ENCODE measurements around the gene RAB3IP. TPM values are rescaled to one million over a fixed set of nuclear protein-coding genes. Genes with fewer than 3 reads are reported as not detected.
"Not testable (repeated sequence)": the region's sequence is repeated elsewhere in the genome, so short reads cannot be mapped to it uniquely, and the experiment has no call there.

Gene RAB3IP
- total and polyA plus RNA-seq, 3 experiments from 2014 or later = 33.8 to 39.7 (median 34.0) TPM

DNA sequence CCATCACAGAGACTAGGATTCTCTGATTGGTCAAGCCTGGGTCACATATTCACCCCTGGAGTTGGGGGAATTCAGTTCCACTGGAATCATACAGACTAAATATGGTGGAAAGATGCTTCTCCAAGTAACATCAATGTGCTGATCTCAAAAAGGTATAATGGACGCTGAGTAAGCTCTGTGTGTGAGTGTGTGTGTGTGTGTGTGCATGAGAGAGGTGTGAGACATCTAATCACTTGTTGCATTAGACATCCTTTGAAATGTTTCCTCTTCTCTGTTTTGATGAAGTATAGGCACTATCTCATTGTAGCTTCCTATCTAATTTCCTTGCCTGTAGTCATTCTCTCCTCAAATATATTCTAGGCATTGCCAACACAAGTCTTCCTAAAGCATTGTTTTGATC, 5.0 kb upstream of the RAB3IP start:
- POLR2A ChIA-PET = no interaction called here
- no peaks in the 10 kb centered on the region for H3K27me3 ChIP-seq (ENCODE audit: insufficient read depth, low read length, poor library complexity, severe bottlenecking)
- CTCF ChIA-PET = no interaction called here
- no peaks in the 10 kb centered on the region for H3K36me3 ChIP-seq (ENCODE audit: insufficient read depth, low read length)
- H3K27ac Mint-ChIP-seq = no peak overlapping the region
- H3K9me3 ChIP-seq (ENCODE audit: low read length) = no peaks in the 10 kb centered on the region
- H3K4me3 ChIP-seq (ENCODE audit: low read length) = no peak overlapping the region
- H3K9me3 Mint-ChIP-seq = no peaks in the 10 kb centered on the region
- peaks cover 2 to 5% (median 4%) of the 10 kb centered on the region in 3 donors for H3K4me1 Mint-ChIP-seq
- no peak overlapping the region for H3K4me3 Mint-ChIP-seq
- peaks cover 0 to 2% of the 10 kb centered on the region in 2 donors for H3K27me3 Mint-ChIP-seq
- no peaks in the 10 kb centered on the region for H3K36me3 Mint-ChIP-seq
- no peak for DNase-seq
- no peak overlapping the region for H3K27ac ChIP-seq (ENCODE audit: low read depth, low read length)
- H3K4me1 ChIP-seq (ENCODE audit: insufficient read depth, low read length) = peaks cover 3% of the 10 kb centered on the region

DNA sequence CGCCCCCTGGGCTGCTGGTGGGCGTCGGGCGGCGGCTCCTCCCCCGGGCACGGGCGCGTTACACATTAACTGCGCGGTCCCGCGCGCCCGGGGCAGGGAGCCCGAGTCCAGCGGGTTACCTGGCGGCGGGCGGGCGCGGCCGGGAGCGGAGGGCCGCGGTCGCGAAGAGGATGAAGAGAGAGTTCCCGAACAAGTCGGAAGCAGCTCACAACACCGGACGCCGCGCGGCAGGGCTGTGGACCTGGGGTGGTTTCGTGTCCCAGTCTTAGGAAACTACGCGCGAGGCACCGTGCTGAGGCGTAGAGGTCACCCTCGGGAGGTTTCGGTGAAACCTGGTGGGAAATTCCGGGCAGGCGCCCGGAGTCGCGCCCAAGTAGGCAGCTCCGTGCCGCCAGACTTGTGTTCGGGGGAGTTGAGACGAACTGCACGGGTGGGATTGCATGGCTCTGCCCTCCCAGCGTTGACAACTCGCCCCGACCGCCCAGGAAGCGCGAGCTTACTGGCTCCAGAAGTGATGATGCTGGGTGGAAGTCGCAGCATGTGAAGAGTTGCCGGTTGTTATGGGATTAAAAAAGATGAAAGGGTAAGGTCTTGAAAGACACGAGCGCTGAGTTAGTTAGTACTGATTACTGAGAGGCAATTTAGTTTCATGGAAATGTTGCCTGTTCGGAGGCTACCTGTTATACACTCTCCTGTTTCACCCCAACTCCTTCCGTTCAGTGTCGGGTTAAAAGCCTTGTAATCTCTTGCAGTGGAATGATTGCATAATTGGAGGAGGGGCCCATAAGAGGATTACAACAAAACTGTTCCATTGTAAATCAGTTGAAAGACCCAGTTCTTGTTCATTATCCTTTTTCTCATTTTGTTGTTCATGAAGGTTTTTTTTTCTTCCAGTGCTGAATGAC, 879 bp downstream of the RAB3IP start:
- H3K27me3 ChIP-seq (ENCODE audit: insufficient read depth, low read length, poor library complexity, severe bottlenecking) = no peaks in the 10 kb centered on the region
- Mint-ChIP-seq H3K36me3 (peaks cover 0 to 4% (median 0%) of the 10 kb centered on the region in 3 donors), H3K4me3 (peak overlapping the region; percentile 85 to 93 (median 90)), H3K9me3 (no peaks in the 10 kb centered on the region), H3K27me3 (no peaks in the 10 kb centered on the region), H3K27ac (peak overlapping the region; percentile 47 to 95 (median 84)), H3K4me1 (peaks cover 13 to 32% (median 31%) of the 10 kb centered on the region in 3 donors)
- ChIA-PET CTCF (interaction anchor here (0.8 to 2.0 kb wide), 2 partner anchors 12 to 32 kb away, joined by 3 to 5 read pairs; no protein-coding TSS in a partner anchor), POLR2A (interaction anchor here (0.6 to 1.1 kb wide), 4 partner anchors 10 to 583 kb away, joined by 3 to 4 read pairs (median 3); no protein-coding TSS in a partner anchor)
- H3K36me3 ChIP-seq (ENCODE audit: insufficient read depth, low read length) = no peaks in the 10 kb centered on the region
- peak overlapping the region; percentile 44 for H3K27ac ChIP-seq (ENCODE audit: low read depth, low read length)
- peak; percentile 55 to 83 (median 73) for DNase-seq
- H3K9me3 ChIP-seq (ENCODE audit: low read length) = no peaks in the 10 kb centered on the region
- H3K4me3 ChIP-seq (ENCODE audit: low read length) = peak overlapping the region; percentile 78
- peaks cover 10% of the 10 kb centered on the region for H3K4me1 ChIP-seq (ENCODE audit: insufficient read depth, low read length)

DNA sequence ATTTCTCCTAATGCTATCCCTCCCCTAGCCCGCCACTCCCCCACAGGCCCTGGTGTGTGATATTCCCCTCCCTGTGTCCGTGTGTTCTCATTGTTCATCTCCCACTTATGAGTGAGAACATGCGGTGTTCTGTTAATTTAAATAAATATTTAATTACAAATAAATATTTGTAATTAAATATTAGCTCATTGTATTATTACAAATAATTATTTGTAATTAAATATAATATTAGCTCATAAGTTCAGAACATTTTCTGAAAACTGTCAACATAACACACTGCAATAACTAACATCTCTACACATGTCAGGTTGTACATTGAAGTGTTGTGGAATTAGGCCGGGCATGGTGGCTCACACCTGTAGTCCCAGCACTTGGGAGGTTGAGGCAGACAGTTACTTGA, 5.4 kb downstream of the RAB3IP start:
- Histone ChIP-seq H3K9me3 (ENCODE audit: low read length) (no peaks in the 10 kb centered on the region), H3K4me1 (ENCODE audit: insufficient read depth, low read length) (peaks cover 7% of the 10 kb centered on the region), H3K27ac (ENCODE audit: low read depth, low read length) (no peak overlapping the region), H3K27me3 (ENCODE audit: insufficient read depth, low read length, poor library complexity, severe bottlenecking) (no peaks in the 10 kb centered on the region), H3K36me3 (ENCODE audit: insufficient read depth, low read length) (no peaks in the 10 kb centered on the region), H3K4me3 (ENCODE audit: low read length) (no peak overlapping the region)
- Mint-ChIP-seq H3K9me3 (no peaks in the 10 kb centered on the region), H3K4me3 (no peak overlapping the region), H3K36me3 (peaks cover 0 to 5% (median 3%) of the 10 kb centered on the region in 3 donors), H3K27ac (no peak overlapping the region), H3K27me3 (no peaks in the 10 kb centered on the region), H3K4me1 (peaks cover 11 to 31% (median 28%) of the 10 kb centered on the region in 3 donors)
- no peak for DNase-seq
- CTCF ChIA-PET = no interaction called here
- POLR2A ChIA-PET = no interaction called here

DNA sequence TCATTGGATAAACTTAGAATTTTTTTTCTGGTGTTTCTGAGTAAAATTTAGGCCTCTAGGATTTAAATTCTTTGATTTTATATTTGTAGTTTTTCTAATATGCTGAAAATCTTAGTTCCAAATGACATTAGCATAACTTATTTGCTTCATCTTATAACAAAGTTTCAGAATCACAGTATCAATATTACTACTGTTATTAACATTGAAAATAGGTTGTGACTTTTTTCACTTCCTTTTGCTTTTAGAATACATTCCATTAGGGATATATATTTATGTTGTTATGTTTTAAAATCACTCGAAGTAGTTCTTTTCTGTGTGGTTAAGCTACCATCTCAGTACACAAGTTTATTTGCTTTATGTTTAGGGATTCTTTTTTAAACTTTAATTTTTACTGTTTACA, 12.8 kb downstream of the RAB3IP start:
- Mint-ChIP-seq H3K4me1 (peaks cover 8 to 18% (median 17%) of the 10 kb centered on the region in 3 donors), H3K4me3 (no peak overlapping the region), H3K9me3 (no peaks in the 10 kb centered on the region), H3K36me3 (peaks cover 3 to 13% (median 7%) of the 10 kb centered on the region in 3 donors), H3K27ac (no peak overlapping the region), H3K27me3 (no peaks in the 10 kb centered on the region)
- Histone ChIP-seq H3K4me3 (ENCODE audit: low read length) (no peak overlapping the region), H3K27ac (ENCODE audit: low read depth, low read length) (no peak overlapping the region), H3K4me1 (ENCODE audit: insufficient read depth, low read length) (no peaks in the 10 kb centered on the region), H3K9me3 (ENCODE audit: low read length) (no peaks in the 10 kb centered on the region), H3K36me3 (ENCODE audit: insufficient read depth, low read length) (no peaks in the 10 kb centered on the region), H3K27me3 (ENCODE audit: insufficient read depth, low read length, poor library complexity, severe bottlenecking) (no peaks in the 10 kb centered on the region)
- DNase-seq = no peak
- CTCF ChIA-PET = interaction anchor here (0.7 kb wide), 2 partner anchors 13 to 1125 kb away, joined by 3 read pairs; no protein-coding TSS in a partner anchor
- POLR2A ChIA-PET = no interaction called here

DNA sequence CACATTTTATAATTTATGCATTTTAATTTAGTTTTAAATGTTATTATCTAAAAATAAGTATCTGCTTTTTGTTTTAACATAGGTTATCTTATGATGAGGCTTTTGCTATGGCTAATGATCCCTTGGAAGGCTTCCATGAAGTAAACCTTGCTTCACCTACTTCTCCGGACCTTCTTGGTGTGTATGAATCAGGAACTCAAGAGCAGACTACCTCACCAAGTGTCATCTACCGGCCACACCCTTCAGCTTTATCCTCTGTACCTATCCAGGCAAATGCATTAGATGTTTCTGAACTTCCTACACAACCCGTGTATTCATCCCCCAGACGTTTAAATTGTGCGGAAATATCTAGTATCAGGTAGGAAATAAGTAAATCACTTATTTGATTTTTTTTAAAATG, 16.6 kb downstream of the RAB3IP start:
- CTCF ChIA-PET = no interaction called here
- H3K27me3 Mint-ChIP-seq = no peaks in the 10 kb centered on the region
- H3K27ac Mint-ChIP-seq = no peak overlapping the region
- H3K4me1 Mint-ChIP-seq = peaks cover 10 to 29% (median 20%) of the 10 kb centered on the region in 3 donors
- H3K36me3 Mint-ChIP-seq = peaks cover 24 to 36% (median 26%) of the 10 kb centered on the region in 3 donors
- no peaks in the 10 kb centered on the region for H3K36me3 ChIP-seq (ENCODE audit: insufficient read depth, low read length)
- DNase-seq = no peak
- H3K27ac ChIP-seq (ENCODE audit: low read depth, low read length) = no peak overlapping the region
- no peak overlapping the region for H3K4me3 Mint-ChIP-seq
- H3K4me3 ChIP-seq (ENCODE audit: low read length) = no peak overlapping the region
- H3K9me3 ChIP-seq (ENCODE audit: low read length) = no peaks in the 10 kb centered on the region
- H3K4me1 ChIP-seq (ENCODE audit: insufficient read depth, low read length) = no peaks in the 10 kb centered on the region
- peaks cover 0 to 4% (median 3%) of the 10 kb centered on the region in 5 donors for H3K9me3 Mint-ChIP-seq
- POLR2A ChIA-PET = no interaction called here
- no peaks in the 10 kb centered on the region for H3K27me3 ChIP-seq (ENCODE audit: insufficient read depth, low read length, poor library complexity, severe bottlenecking)

DNA sequence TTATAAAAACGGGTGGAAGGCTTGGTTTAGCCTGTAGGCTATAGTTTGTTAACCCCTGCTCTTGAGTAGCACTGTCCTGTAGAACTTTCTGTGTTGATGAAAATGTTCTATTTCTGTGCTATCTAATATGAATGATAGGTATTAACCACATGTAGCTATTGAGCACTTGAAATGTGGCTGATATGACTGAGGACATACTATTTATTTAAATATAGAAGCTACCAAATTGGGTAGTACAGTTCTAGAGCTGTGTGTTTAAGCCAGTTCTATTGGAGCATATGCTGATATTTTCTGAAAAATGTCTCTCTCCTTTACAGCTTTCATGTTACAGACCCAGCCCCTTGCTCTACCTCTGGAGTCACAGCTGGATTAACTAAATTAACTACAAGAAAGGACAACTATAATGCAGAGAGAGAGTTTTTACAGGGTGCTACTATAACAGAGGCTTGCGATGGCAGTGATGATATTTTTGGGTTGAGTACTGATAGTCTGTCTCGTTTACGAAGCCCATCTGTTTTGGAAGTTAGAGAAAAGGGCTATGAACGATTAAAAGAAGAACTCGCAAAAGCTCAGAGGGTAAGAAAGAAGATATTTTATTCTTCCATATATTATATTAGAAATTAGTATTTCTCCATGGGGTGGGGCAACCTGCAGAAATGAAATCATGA, 17.6 kb downstream of the RAB3IP start:
- POLR2A ChIA-PET = no interaction called here
- Mint-ChIP-seq H3K27me3 (no peaks in the 10 kb centered on the region), H3K4me1 (peaks cover 9 to 37% (median 17%) of the 10 kb centered on the region in 3 donors), H3K4me3 (no peak overlapping the region), H3K36me3 (peaks cover 32 to 44% (median 35%) of the 10 kb centered on the region in 3 donors), H3K9me3 (peaks cover 0 to 11% (median 6%) of the 10 kb centered on the region in 5 donors), H3K27ac (no peak overlapping the region)
- H3K4me3 ChIP-seq (ENCODE audit: low read length) = no peak overlapping the region
- no peaks in the 10 kb centered on the region for H3K9me3 ChIP-seq (ENCODE audit: low read length)
- no peak overlapping the region for H3K27ac ChIP-seq (ENCODE audit: low read depth, low read length)
- no peak for DNase-seq
- no peaks in the 10 kb centered on the region for H3K4me1 ChIP-seq (ENCODE audit: insufficient read depth, low read length)
- H3K36me3 ChIP-seq (ENCODE audit: insufficient read depth, low read length) = no peaks in the 10 kb centered on the region
- no peaks in the 10 kb centered on the region for H3K27me3 ChIP-seq (ENCODE audit: insufficient read depth, low read length, poor library complexity, severe bottlenecking)
- CTCF ChIA-PET = no interaction called here

DNA sequence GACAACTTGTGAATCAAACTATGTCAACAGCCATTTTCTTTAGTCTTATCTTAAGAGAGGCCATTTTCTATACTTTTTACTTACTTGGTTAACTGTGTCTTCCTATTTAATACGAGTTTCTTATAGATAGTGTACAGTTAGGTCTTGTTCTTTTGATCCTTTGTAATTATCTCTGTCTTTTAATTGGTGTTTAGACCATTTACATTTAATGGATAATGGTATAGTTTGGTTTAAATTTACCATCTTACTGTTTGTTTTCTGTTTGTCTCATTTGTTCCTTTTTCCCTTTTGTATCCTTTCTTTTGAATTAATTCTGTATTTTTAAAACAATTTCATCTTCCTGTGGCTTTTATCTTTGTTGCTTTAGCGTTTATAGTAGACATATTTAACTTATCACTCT, 19.4 kb downstream of the RAB3IP start:
- Histone ChIP-seq H3K36me3 (ENCODE audit: insufficient read depth, low read length) (no peaks in the 10 kb centered on the region), H3K9me3 (ENCODE audit: low read length) (no peaks in the 10 kb centered on the region), H3K27me3 (ENCODE audit: insufficient read depth, low read length, poor library complexity, severe bottlenecking) (no peaks in the 10 kb centered on the region), H3K4me3 (ENCODE audit: low read length) (no peak overlapping the region), H3K27ac (ENCODE audit: low read depth, low read length) (no peak overlapping the region), H3K4me1 (ENCODE audit: insufficient read depth, low read length) (no peaks in the 10 kb centered on the region)
- Mint-ChIP-seq H3K4me1 (peaks cover 7 to 39% (median 12%) of the 10 kb centered on the region in 3 donors), H3K9me3 (peaks cover 0 to 15% (median 8%) of the 10 kb centered on the region in 5 donors), H3K27ac (no peak overlapping the region), H3K27me3 (no peaks in the 10 kb centered on the region), H3K4me3 (no peak overlapping the region), H3K36me3 (peaks cover 38 to 53% (median 46%) of the 10 kb centered on the region in 3 donors)
- ChIA-PET CTCF (no interaction called here), POLR2A (no interaction called here)
- no peak for DNase-seq

DNA sequence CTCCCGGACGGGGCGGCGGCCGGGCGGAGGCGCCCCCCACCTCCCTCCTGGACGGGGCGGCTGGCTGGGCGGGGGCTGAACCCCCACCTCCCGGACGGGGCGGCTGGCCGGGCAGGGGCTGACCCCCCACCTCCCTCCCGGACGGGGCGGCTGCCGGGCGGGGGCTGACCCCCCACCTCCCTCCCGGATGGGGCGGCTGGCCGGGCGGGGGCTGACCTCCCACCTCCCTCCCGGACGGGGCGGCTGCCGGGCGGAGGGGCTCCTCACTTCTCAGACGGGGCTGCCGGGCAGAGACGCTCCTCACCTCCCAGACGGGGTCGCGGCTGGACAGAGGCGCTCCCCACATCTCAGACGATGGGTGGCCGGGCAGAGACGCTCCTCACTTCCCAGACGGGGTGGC, 20.9 kb downstream of the RAB3IP start:
- H3K36me3 ChIP-seq (ENCODE audit: insufficient read depth, low read length); H3K4me3 ChIP-seq (ENCODE audit: low read length); H3K27ac ChIP-seq (ENCODE audit: low read depth, low read length); H3K27ac Mint-ChIP-seq; H3K27me3 ChIP-seq (ENCODE audit: insufficient read depth, low read length, poor library complexity, severe bottlenecking); H3K4me3 Mint-ChIP-seq; H3K9me3 ChIP-seq (ENCODE audit: low read length); CTCF ChIA-PET; DNase-seq; H3K27me3 Mint-ChIP-seq; POLR2A ChIA-PET; H3K4me1 ChIP-seq (ENCODE audit: insufficient read depth, low read length): not testable (repeated sequence)
- Mint-ChIP-seq H3K9me3 (peaks cover 4 to 20% (median 18%) of the 10 kb centered on the region in 5 donors), H3K4me1 (peaks cover 6 to 27% (median 12%) of the 10 kb centered on the region in 3 donors), H3K36me3 (peaks cover 44 to 66% (median 59%) of the 10 kb centered on the region in 3 donors)

Measured in CD8-positive, alpha-beta memory T cell (primary cell).